MM.1S (cell line): ENCODE data around the gene LRIT1.

Source experiments
- CTCF ChIP-seq: fragments of 300-600 bp; sonication (generic); IDR thresholded peaks from 2 replicates; pipeline ENCODE4 v1.5.1; 2016; ENCODE audit warnings: antibody characterized with exemption, low read length, mixed read lengths
- EZH2 ChIP-seq: fragments of 300-600 bp; sonication (generic); optimal IDR thresholded peaks from 2 replicates; pipeline ENCODE3; 2017; ENCODE audit warnings: low read depth, mild to moderate bottlenecking, antibody characterized with exemption, low read length, mixed read lengths
- EZH2phosphoT487 ChIP-seq: fragments of 300-600 bp; sonication (generic); IDR thresholded peaks from 2 replicates; pipeline ENCODE4 v1.6.1; 2018; ENCODE audit warnings: antibody characterized with exemption, low read length

- TF ChIP-seq CTCF = no peak
- no peak for TF ChIP-seq EZH2
- TF ChIP-seq EZH2phosphoT487 = no peak
These were observed 28.4 kb upstream of the LRIT1 start for GRCh38 chr10:84269773-84270172.
